Stimulated activated CD8-positive, alpha-beta memory T cell treated with anti-CD3 and anti-CD28 coated beads, Interleukin-15, amount 100 ng/mL, for 1 hour (primary cell): Measurements from ENCODE around the gene DNAI1.
A peak's percentile ranks its signal among the peaks of the same experiment; 100 is the strongest.
"Not testable (repeated sequence)": the region's sequence is repeated elsewhere in the genome, so short reads cannot be mapped to it uniquely, and the experiment has no call there.

Source experiments
- DNase-seq: peaks from one replicate; pipeline ENCODE4 v3.0.0-alpha.2; 2020; ENCODE audit warnings: low read depth

DNAI1 gene

DNA sequence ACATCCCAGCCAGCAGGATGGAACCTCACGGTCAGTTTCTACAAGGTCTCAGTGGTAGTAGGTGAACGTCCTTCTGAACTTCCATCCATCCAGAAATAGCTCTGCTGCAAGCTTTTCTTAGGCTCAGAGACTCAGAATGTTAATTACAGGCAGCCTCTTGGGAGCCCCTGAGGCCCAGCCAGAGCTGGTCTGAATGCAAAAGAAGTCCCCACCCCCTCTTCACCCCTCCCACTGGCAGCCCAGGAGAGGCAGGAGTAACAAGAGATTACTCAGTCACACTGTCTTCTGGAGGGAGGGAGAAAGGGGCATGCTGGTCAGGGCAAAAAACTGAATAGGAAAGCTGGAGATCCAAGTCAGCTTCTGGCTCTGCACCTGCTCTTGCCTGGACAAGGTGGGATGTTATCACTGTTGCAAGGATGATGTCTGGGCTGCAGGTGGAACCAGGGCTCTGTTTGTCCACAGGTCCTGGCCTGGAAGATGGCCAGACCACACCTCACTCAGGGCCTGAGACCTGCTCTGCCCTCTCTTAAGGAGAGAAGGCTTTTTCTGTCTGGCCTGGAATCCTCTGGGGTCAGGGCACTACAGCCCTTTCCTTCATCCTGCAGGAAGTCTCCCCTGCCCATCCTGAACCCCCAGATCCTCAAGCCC, 55.1 kb downstream of the DNAI1 start:
- no peak for DNase-seq

DNA sequence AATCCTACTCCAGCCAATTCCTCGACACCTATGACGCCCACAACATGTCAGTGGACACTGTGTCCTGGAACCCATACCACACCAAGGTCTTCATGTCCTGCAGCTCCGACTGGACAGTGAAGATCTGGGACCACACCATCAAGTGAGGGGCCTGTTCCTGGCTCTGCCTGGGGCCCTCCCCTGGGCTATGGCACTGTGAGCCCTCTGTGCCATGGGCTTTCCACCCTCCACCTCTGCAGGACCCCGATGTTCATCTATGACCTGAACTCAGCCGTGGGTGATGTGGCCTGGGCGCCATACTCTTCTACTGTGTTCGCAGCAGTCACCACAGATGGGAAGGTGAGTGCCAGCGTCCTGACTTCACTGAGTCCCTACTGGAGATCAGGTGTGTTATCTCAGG, 55.8 kb downstream of the DNAI1 start:
- no peak for DNase-seq

DNA sequence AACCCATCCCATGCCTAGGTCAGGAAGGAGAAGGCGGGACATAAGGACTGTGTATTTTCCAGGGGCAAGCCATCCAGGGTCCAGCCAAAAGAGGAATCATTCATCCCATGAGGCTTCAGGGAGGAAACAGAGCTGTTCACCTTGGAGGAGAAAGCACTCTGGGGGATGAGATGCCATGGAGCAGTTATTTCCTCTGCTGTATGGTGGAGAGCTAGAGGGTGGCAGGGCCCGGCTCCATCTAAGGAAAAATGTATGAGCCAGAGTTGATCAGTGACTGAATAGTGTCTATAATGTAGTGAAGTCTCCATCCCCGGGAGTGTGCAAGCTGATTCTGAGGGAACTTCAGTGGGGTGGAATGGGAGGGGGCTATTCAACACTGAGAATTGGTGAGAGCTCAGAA, 56.2 kb downstream of the DNAI1 start:
- DNase-seq, result no peak

DNA sequence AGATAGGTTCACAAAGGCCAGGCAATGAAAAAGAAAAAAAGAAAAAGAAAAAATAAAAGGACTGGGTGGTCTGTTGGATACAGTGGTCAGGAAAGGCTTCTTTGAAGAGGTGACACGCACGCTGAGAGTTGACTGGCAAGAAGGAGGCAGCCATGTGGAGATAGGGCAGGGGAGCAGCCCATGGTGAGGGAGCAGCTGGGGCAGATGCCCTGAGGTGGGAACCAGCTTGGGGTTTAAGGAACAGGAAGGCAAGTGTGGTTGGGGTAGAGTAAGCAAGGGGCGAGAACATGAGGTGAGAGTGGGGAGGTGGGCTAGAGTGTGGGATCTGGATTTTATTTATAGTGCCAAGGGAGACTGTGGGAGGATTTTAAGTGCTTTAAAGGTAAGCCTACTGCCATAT, 57.4 kb downstream of the DNAI1 start:
- no peak for DNase-seq

DNA sequence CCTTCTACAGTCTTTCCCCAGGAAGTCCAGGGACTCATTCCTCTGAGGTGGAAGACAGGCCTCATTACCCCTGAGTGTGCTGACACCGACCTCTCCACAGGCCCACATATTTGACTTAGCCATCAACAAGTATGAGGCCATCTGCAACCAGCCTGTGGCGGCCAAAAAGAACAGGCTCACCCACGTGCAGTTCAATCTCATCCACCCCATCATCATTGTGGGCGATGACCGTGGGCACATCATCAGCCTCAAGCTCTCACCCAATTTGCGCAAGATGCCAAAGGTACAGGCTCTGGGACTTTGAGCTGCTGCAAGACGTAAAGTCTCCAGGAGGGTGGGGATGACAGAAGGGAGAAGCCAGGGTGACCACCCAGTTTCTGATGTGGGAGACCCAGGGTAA, 58.6 kb downstream of the DNAI1 start:
- DNase-seq, result no peak

DNA sequence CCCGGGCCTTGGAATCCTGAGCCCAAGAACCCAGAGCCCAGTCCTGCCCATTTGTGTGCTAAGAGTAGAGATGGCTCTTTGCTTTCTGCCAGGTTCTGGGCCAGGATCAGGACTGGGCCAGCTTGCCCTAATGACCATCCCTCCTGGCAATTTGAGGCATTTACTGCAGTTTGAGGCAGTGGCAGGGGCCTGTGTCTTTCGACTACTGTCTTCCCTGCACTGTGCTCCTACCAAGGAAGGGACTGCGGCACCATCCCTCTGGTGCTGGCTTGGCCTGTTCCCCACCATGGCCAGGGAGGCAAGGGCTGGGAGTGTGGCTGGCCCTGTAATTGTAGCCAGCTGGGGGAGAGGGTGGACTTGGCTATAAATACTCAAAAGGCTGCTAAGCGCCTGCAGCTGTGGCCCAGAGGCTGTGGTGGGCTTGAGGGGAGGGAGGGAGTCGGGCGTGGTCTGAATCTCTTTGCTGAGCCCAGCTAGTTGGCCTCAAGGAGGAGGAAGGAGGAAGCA, 59.6 kb downstream of the DNAI1 start:
- DNase-seq, result no peak

DNA sequence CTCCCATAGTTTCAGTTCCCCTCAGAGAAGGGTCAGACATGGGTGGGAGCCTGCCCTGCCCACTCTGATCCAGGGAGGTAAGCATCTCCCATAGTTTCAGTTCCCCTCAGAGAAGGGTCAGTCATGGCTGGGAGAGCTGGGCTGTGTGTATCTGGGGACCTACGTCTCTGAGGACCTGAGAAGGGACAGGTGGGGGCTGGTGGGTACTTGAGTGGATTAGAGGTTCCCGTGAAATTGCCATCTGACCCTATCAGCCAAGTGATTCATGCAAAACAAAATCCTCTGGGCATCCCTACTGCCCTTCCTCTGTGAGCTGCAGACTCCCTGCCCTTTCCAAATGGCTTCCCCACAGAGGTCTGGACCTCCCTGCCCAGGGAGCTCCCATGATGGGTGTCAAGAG, 60.3 kb downstream of the DNAI1 start:
- DNase-seq, result no peak

DNA sequence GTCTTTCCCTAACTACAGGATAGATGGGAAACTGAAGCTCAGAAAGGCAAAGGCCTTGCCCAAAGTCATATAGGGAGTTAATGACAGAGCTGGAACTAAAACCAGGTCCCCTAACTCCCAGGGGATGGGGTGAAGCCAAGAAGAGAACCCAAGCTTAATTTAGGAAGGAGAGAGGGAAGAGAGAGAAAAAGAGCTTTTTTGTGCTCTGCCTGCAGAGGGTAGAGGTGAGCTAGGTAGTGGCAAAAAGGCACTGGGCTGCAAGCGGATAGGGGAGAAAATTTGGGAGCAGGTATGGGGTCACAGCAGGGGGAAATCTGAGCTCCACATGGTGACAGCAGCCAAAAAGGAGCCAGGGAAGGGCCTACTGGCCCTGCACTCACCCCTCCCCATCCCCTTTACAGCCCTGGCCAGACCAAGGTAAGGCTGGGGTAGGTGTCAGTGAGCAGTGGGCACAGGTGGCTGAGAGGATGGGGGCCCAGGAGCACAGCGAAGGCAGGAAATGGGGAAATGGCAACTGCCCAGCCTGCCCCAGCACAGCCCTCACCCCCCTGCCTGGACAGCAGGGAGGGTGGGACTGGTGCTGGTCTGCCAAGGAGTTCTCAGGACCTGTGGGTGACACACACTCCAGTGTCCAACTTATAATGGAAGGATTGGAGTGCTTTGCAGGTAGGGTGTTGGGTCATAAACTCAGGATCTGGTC, 60.9 kb downstream of the DNAI1 start:
- no peak for DNase-seq

DNA sequence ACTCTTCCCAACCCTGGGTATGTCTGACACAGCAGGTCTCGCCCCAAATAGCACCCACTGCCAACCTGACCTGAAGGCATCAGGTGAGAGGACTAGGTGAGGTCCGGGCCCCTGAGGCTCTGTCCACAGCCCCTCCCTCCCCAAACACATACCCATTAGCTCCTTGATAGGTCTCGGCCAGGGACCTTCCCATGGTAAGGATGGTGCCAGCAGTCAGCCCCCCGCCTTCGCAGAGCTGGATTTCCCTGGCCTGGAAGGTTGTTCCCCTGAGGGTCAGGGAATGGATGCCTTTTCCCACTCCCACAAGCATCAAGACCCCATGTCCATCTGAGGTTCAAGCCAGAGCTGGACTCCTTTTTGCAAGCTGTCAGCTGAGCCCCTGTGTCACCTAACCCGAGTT, 61.5 kb downstream of the DNAI1 start:
- no peak for DNase-seq

DNA sequence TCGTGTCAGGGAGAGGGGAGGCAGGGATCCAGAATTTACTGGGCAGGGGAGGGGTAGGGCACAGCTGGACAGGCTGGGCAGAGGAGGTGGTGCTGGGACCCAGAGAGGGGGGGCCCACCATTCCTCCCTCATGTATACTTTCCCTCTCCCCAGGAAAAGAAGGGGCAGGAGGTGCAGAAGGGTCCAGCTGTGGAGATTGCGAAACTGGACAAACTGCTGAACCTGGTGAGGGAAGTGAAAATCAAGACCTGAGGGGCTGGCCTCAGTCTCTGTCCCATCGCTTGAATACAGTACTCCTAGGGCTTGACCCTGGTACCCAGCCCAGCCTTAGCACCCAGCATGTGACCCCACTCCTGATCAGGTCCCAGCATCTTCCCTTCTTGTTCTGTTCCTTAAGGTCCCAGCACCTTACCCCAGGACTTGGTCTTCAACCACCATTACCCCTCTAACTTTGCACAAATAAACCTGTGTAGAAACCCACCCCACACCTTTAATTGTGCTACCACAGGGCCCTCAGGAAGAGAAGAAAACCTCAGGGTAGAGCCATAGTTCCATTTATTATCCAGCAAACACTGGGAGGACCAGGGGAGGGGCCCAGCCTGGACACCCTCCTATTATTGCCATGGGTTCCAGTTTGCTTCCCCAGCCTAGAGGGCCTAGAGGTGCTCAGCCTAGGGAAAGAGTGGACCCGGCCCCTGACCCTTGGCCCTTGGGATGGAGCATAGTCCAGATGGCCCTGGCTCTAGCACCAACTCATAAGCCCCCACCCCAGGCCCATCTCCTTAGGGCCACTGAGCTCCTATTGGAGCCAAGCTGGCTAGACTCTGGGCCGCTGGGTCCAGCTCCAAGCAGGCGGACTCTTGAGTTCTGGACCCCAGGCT, 62.1 kb downstream of the DNAI1 start:
- no peak for DNase-seq

DNA sequence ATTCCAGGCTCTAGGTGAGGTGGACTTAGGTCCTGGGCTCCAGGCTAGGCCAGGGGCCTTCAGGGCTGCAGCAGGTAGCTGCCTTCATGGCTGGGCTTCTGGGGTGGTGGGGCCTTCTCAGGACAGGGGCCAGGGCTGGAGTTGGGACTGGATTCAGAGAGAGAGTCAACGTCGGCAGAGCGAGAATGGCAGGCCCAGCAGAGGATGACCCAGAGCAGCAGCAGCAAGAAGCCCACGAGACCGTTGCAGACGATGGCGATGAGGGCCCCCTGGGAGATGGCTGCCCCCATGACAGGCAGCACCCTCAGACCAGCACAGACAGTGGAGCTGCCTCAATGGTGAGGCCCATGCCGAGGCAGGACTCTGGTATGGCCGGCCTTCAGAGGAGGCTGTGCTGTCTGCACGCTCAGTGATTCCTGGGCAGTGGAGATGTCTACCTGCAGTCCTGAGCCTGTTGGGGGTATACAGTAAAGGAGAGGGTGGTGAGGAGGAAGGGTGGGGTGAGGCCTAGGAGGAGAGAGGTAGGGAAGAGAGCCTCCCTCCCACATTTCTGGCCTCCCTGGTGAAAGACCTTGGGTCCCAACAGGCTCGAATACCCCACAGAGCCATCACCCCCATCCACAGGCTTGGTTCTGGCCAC, 62.9 kb downstream of the DNAI1 start:
- DNase-seq, result no peak

DNA sequence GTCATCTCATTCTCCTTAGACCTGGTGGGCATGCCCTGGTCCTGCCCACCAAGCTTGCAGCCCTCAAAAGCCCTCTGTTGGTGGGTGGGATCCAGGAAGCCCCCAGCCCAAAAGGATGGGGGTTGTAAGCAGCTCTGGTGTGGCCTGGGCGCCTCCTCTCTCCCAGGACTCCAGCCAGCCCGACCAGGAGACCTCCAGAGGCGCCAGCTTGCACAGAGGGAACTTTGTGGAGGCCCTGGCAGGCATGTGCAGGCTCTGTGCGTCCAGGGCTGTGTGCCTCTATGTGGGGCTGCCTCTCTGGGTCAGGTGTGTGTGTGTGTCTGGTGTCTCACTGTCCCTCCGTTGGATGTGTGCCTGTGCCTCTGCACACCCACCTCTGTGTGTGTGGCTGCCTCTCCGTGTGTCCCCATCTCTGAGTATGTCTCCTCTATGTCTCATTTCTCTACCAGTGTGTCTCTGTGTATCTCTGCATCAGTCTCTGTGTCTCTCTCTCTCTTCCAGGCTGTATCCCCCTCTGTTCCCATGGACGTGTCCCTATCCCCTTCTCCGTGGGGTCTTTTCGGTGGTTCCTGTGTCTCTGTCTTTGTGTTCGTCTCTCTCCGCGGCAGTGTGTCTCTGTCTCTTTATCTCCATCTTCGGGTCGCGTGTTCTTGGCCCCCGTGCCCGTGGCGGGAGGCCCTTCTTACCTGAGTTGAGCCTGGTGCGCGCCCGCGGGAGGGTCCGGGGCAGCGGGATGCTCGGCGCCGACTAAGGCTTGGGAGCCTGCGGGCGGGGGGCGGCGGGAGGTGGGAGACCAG, 63.7 kb downstream of the DNAI1 start:
- DNase-seq, result no peak

DNA sequence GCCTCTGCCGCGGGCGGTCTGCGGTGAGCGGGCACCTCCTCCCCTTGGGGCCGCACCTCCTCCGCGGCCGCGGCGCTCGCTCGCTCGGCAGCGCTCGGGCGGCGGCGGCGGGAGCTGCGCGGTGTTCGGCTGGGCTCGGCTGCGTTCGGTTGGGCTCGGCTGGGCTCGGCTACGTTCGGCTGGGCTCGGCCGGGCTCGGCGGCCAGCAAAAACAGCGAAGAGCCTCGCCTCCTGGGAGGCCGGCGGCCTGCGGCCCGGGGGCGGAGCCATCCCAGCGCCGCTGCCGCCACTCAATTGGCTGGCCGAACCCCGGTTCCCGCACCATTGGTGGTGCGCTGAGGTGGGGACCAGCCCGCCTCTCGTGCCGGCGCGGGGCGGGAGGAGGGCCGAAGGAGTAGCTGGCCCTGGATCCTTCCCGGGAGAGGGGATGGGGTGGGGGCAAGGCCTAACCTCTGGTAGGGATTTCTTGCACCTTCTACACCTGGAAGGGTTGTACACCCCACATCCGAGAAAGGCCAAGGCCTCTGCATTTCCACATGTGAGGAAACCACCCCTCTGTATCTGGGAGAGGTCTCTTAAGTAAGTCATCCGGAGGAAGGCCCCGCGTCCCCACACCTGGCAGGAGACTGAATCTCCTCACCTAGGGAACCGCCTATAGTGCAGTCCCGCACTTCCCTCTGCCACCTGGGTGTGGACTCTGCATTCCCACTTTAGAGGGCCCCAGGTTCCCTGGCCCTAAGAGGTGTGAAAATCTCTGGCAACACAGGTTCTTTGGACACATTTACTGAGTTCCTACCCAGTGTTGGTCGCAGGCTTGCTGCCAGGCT, 64.6 kb downstream of the DNAI1 start, which contains the start of gene ENHO:
TSS of gene ENHO (minus strand) at position 20 of the 827 bp plus-strand sequence. CDS start 1,295 bp downstream, outside the sequence.
- DNase-seq, result peak; percentile 72

DNA sequence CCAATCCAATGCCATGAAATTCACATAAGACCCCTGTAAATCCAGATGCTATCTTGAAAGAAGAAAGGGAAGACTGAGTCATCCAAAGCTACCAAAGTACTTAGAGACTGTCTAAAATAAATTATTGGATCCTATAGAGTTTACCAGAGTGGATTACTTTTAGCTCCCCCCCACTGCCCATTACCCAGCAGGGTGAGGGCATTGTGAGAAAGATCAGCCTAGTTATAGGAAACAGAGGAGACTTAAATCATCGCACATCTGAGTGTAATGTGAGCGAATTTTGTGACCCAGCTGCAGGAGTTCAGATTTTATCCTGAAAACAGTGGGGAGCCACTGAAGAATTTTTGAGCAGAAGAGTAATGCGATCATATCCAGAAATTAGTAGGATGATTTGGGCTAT, 65.7 kb downstream of the DNAI1 start:
- no peak for DNase-seq

DNA sequence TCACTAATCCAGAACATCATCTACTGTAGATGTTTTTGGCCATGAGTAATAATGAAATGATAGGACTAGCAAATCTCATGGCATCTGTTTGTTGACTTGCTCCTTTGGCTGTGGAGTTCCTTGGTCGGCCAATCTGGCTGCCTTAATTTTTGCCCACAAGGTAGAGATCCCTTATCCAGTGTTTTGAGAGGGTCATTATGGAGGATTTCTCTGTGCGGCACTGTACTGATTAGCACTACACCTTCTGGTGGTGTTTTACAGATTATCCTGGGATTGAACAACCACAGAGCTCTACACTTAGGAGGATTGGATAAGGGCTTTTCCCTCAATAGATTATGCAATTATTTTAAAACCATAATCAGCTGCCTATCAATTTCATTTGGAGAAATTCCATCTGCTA, 67.4 kb downstream of the DNAI1 start:
- DNase-seq, result no peak

DNA sequence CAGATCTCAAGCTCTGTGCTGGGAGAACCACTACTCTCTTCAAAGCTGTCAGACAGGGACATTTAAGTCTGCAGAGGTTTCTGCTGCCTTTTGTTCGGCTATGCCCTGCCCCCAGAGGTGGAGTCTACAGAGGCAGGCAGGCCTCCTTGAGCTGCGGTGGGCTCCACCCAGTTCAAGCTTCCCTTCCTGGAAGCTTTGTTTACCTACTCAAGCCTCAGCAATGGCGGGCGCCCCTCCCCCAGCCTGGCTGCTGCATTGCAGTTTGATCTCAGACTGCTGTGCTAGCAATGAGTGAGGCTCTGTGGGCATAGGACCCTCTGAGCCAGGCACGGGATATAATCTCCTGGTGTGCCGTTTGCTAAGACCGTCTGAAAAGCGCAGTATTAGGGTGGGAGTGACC, 73.4 kb downstream of the DNAI1 start:
- not testable (repeated sequence) for DNase-seq

DNA sequence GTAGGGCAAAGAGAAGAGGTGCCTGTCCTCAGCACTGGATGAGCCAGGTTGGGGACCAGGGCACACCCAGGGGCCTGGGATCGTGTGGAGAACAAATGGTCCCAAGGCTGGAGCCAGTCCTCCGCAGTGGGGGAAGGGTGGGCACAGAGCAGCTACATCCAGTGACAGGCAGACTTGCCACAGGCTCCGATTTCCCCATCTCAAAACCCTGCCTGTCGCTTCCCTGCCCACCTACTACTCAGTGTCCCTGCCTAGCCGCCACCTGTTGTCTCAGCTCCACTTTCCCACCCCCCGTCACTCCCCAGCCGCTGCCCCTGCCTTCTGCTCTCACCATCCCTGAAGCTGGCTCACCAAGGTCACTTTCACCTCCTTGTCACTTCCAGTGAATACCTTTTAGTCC, 78.1 kb downstream of the DNAI1 start:
- no peak for DNase-seq

DNA sequence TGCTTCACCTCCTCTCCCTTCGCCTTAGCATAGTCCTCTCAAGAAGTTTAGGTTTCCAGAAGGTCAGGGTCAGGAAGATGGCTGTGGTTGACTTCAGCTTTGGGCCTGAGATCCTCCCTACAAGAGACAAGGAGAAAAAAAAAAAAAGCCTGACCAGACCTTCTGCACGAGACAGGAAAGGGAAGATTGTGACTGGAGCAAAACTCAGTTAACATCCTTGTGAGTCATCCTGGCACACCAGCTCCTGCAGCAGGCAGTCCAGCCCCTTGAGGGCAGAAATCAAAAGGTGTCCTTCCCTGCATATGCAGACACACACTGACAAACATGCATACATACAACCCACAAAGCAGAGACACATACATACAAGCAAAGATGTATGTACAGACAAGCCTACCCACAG, 82.2 kb downstream of the DNAI1 start:
- no peak for DNase-seq

DNA sequence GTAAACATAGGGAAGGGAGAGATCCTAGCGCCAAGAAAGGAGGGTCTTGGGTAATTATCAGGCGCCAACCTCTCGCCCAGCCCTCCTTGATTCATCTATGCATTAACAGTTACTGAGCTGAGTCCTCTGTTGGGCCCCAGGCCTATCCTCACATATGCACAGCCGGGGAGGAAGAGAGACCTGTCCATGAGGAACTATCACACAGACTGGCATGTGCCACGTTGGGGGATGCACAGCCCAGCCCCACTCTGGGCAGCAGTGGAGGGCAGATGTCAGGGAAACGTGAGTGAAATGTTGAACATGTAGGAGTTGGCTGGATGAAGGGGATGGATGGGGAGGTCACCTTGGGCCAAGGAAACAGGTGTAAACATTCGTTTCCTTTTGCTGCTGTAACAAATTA, 82.9 kb downstream of the DNAI1 start:
- no peak for DNase-seq

DNA sequence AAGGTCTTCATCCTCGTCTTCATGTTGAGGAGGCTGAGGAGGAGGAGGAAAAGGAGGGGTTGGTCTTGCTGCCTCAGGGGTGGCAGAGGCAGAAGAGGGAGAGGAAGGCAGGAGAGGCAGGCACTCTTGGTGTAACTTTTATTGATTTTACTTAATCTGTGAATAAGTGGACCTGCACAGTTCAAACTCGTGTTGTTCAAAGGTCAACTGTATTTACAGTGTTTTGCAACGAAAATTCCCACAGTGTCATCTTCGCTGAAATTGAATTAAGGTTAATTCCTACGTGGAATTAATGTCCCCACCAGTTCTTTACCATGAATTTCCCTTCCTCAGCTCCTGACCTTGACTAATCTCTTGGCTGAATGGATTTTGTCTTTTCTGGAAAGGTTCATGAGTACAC, 85.4 kb downstream of the DNAI1 start:
- DNase-seq, result no peak

DNA sequence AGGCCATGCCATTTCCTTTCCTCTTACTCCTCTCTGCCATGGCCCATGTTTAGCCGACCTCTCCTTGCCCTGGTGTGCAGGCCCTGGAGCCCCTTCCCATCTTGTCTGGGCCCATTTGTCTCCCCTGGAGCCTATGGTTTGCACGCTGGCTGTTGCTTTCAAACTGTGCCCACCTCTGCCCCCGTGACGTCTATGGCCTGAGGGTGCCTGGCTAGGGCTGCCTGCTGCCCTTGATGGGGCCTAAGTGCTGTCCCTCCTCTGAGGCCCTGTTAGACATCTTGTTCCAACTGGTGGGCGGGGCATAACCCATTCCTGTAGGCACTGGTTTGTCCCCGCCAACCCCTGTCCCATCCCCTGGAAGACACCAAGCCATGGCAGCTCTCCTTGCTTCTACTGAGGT, 86.9 kb downstream of the DNAI1 start:
- DNase-seq, result no peak
